Epidermal melanocyte (primary cell): ENCODE results near the gene PAPSS2.

Source experiments
- DNase-seq: peaks from one replicate; pipeline ENCODE4 v3.0.0; 2011; ENCODE audit warnings: low spot score; ENCODE audit not compliant: insufficient read length

PAPSS2 gene

GRCh38 chr10:87782721-87783120, 123.0 kb downstream of the PAPSS2 start:
- no peak for DNase-seq

- DNase-seq: no peak
Measured at GRCh38 chr10:87786421-87786820, 126.7 kb downstream of the PAPSS2 start.

GRCh38 chr10:87790185-87790584, 130.5 kb downstream of the PAPSS2 start:
- DNase-seq: no peak

GRCh38 chr10:87794285-87794684, 134.6 kb downstream of the PAPSS2 start:
- DNase-seq: no peak
